Stimulated activated CD4-positive, alpha-beta T cell treated with anti-CD3 and anti-CD28 coated beads, Interleukin-15, amount 100 ng/mL, for 48 hours (primary cell): Measurements from ENCODE around the gene DGKQ.

Experiments used
- DNase-seq, 2 donors: peaks; one replicate each; pipeline ENCODE4 v3.0.0-alpha.2; 2020; ENCODE audit warnings: low read depth in 2 of 2

The DGKQ gene

GRCh38 chr4:973431-974397, at the start of gene DGKQ:
Gene DGKQ (minus strand): TSS chr4:973569. CDS start chr4:973482, 87 bp downstream.
- DNase-seq, result peak; percentile 77 to 81

- no peak for DNase-seq
These were observed 49.3 kb upstream of the DGKQ start for GRCh38 chr4:1022739-1023066.

GRCh38 chr4:1022051-1022738, 48.8 kb upstream of the DGKQ start:
- no peak for DNase-seq

GRCh38 chr4:1021386-1022050, 48.1 kb upstream of the DGKQ start:
- no peak for DNase-seq

- no peak for DNase-seq
These were observed 46.5 kb upstream of the DGKQ start for GRCh38 chr4:1019729-1020470.

- no peak for DNase-seq
These were observed 46.0 kb upstream of the DGKQ start for GRCh38 chr4:1019320-1019719.

GRCh38 chr4:1018147-1019020, 45.0 kb upstream of the DGKQ start:
- DNase-seq, result no peak

GRCh38 chr4:1017706-1018105, 44.3 kb upstream of the DGKQ start:
- no peak for DNase-seq

- no peak for DNase-seq
These were observed 43.8 kb upstream of the DGKQ start for GRCh38 chr4:1017211-1017610.

- no peak for DNase-seq
These were observed 42.4 kb upstream of the DGKQ start for GRCh38 chr4:1015746-1016145.

- no peak for DNase-seq
These were observed 41.8 kb upstream of the DGKQ start for GRCh38 chr4:1015179-1015578.

GRCh38 chr4:1014291-1015167, 41.2 kb upstream of the DGKQ start:
- DNase-seq, result no peak

- DNase-seq, result no peak
These were observed 40.1 kb upstream of the DGKQ start for GRCh38 chr4:1013225-1014073.

GRCh38 chr4:1012034-1012739, 38.8 kb upstream of the DGKQ start:
- peak in 1 of 2 donors; percentile 14 for DNase-seq

GRCh38 chr4:1011666-1012033, 38.3 kb upstream of the DGKQ start:
- no peak for DNase-seq

GRCh38 chr4:1011022-1011665, 37.8 kb upstream of the DGKQ start, which contains the start of gene FGFRL1:
Gene FGFRL1 (plus strand): TSS chr4:1011626. CDS start chr4:1012486, 860 bp downstream.
- peak; percentile 79 to 93 for DNase-seq

- DNase-seq, result peak; percentile 68 to 69
These were observed 37.1 kb upstream of the DGKQ start for GRCh38 chr4:1010395-1011021.
